Testis (tissue), 2 donors: ENCODE results near the gene IER3.

ENCODE experiments used
- CTCF ChIP-seq, 3 experiments: fragments of 450-650 bp in 2 of 3; fragments of 200-600 bp in 1 of 3; sonication (generic) in 1 of 3; IDR thresholded peaks; one replicate each; pipeline ENCODE4 v1.5.1; 2016 to 2019; ENCODE audit warnings: antibody characterized with exemption in 3 of 3, mild to moderate bottlenecking in 2 of 3, moderate library complexity in 1 of 3
- POLR2A ChIP-seq: fragments of 450-650 bp; IDR thresholded peaks from one replicate; pipeline ENCODE4 v1.6.1; 2017; ENCODE audit warnings: antibody characterized with exemption, mild to moderate bottlenecking, moderate library complexity

GRCh38 chr6:30774701-30775100, 30.4 kb upstream of the IER3 start:
- TF ChIP-seq POLR2A: no peak
- TF ChIP-seq CTCF (IDR thresholded peaks at IDR 0.05): no peak
